ENCODE data around the gene PRCP. TPM values are rescaled to one million over a fixed set of nuclear protein-coding genes. Genes with fewer than 3 reads are reported as not detected.

Gene PRCP
- total RNA-seq, 1 donor from 2014 or later = 77.5 TPM

- H3K36me3 Mint-ChIP-seq = peaks cover 10% of the 10 kb centered on the region
- H3K9me3 Mint-ChIP-seq = no peaks in the 10 kb centered on the region
- DNase-seq (ENCODE audit: extremely low spot score, unreplicated experiment) = no peak
- no peak overlapping the region for H3K4me3 Mint-ChIP-seq
- H3K4me1 Mint-ChIP-seq (ENCODE audit: unreplicated experiment) = no peaks in the 10 kb centered on the region
- H3K27ac Mint-ChIP-seq = no peak overlapping the region
- H3K27me3 Mint-ChIP-seq = no peaks in the 10 kb centered on the region
- no peak for TF ChIP-seq CTCF (conservative IDR thresholded peaks at IDR 0.05)
Measured at GRCh38 chr11:82823647-82824619, 76.3 kb downstream of the PRCP start.

- Mint-ChIP-seq H3K4me1 (ENCODE audit: unreplicated experiment) (no peaks in the 10 kb centered on the region), H3K4me3 (no peak overlapping the region), H3K27ac (no peak overlapping the region), H3K27me3 (peaks cover 3% of the 10 kb centered on the region), H3K9me3 (no peaks in the 10 kb centered on the region), H3K36me3 (peaks cover 4% of the 10 kb centered on the region)
- no peak for DNase-seq (ENCODE audit: extremely low spot score, unreplicated experiment)
- no peak for TF ChIP-seq CTCF (conservative IDR thresholded peaks at IDR 0.05)
Measured at GRCh38 chr11:82818409-82819043, 81.7 kb downstream of the PRCP start.

GRCh38 chr11:82815406-82815805 lies 84.8 kb downstream of the PRCP start:
- H3K27ac Mint-ChIP-seq = no peak overlapping the region
- H3K4me1 Mint-ChIP-seq (ENCODE audit: unreplicated experiment) = no peaks in the 10 kb centered on the region
- no peak overlapping the region for H3K4me3 Mint-ChIP-seq
- no peaks in the 10 kb centered on the region for H3K9me3 Mint-ChIP-seq
- H3K27me3 Mint-ChIP-seq = peaks cover 3% of the 10 kb centered on the region
- DNase-seq (ENCODE audit: extremely low spot score, unreplicated experiment) = no peak
- H3K36me3 Mint-ChIP-seq = no peaks in the 10 kb centered on the region
- TF ChIP-seq CTCF (conservative IDR thresholded peaks at IDR 0.05) = no peak

- no peak for TF ChIP-seq CTCF (conservative IDR thresholded peaks at IDR 0.05)
- H3K4me1 Mint-ChIP-seq (ENCODE audit: unreplicated experiment) = no peaks in the 10 kb centered on the region
- H3K9me3 Mint-ChIP-seq = no peaks in the 10 kb centered on the region
- H3K4me3 Mint-ChIP-seq = no peak overlapping the region
- H3K27me3 Mint-ChIP-seq = peaks cover 3% of the 10 kb centered on the region
- DNase-seq (ENCODE audit: extremely low spot score, unreplicated experiment) = no peak
- H3K27ac Mint-ChIP-seq = no peak overlapping the region
- no peaks in the 10 kb centered on the region for H3K36me3 Mint-ChIP-seq
Measured at GRCh38 chr11:82814379-82814778, 85.9 kb downstream of the PRCP start.

- Mint-ChIP-seq H3K4me1 (ENCODE audit: unreplicated experiment) (no peaks in the 10 kb centered on the region), H3K27ac (no peak overlapping the region), H3K4me3 (no peak overlapping the region), H3K9me3 (no peaks in the 10 kb centered on the region), H3K27me3 (peaks cover 12% of the 10 kb centered on the region), H3K36me3 (no peaks in the 10 kb centered on the region)
- DNase-seq (ENCODE audit: extremely low spot score, unreplicated experiment) = no peak
- TF ChIP-seq CTCF (conservative IDR thresholded peaks at IDR 0.05) = no peak
Measured at GRCh38 chr11:82811369-82811768, 88.9 kb downstream of the PRCP start.

Measured in type B pancreatic cell (in vitro differentiated cells).